Ishikawa (cell line): ENCODE measurements around the gene PCBP3.

ENCODE experiments used
- CEBPB ChIP-seq: IDR thresholded peaks from 2 replicates; pipeline ENCODE4 v1.6.1; 2012
- CREB1 ChIP-seq: IDR thresholded peaks from 2 replicates; pipeline ENCODE4 v1.6.1; 2012; ENCODE audit warnings: low read depth
- EGR1 ChIP-seq: IDR thresholded peaks from 2 replicates; pipeline ENCODE4 v1.6.1; 2012
- EP300 ChIP-seq: IDR thresholded peaks from 2 replicates; pipeline ENCODE4 v1.6.1; 2012; ENCODE audit warnings: borderline replicate concordance
- FOXM1 ChIP-seq: IDR thresholded peaks from 2 replicates; pipeline ENCODE4 v1.6.1; 2012; ENCODE audit warnings: low read depth, borderline replicate concordance
- MAX ChIP-seq: IDR thresholded peaks from 2 replicates; pipeline ENCODE4 v1.6.1; 2012
- NFIC ChIP-seq: IDR thresholded peaks from 2 replicates; pipeline ENCODE4 v1.6.1; 2012
- RAD21 ChIP-seq: IDR thresholded peaks from 2 replicates; pipeline ENCODE4 v1.6.1; 2012; ENCODE audit warnings: low read depth
- REST ChIP-seq: IDR thresholded peaks from 2 replicates; pipeline ENCODE4 v1.6.1; 2012; ENCODE audit warnings: low read depth, mild to moderate bottlenecking
- TAF1 ChIP-seq: IDR thresholded peaks from 2 replicates; pipeline ENCODE4 v1.6.1; 2012; ENCODE audit warnings: low read depth, mild to moderate bottlenecking
- TCF12 ChIP-seq: IDR thresholded peaks from 2 replicates; pipeline ENCODE4 v1.6.1; 2012; ENCODE audit warnings: low read depth
- TEAD4 ChIP-seq: IDR thresholded peaks from 2 replicates; pipeline ENCODE4 v1.6.1; 2012
- USF1 ChIP-seq: IDR thresholded peaks from 2 replicates; pipeline ENCODE4 v1.6.1; 2012
- YY1 ChIP-seq: IDR thresholded peaks from 2 replicates; pipeline ENCODE4 v1.6.1; 2012; ENCODE audit warnings: low read depth
- ZBTB7A ChIP-seq: IDR thresholded peaks from 2 replicates; pipeline ENCODE4 v1.6.1; 2012; ENCODE audit warnings: low read depth

Gene PCBP3

GRCh38 chr21:45827302-45827692 is 183.8 kb downstream of the PCBP3 start:
- TF ChIP-seq NFIC (no peak), TEAD4 (no peak), REST (no peak), CREB1 (no peak), ZBTB7A (no peak), FOXM1 (no peak), EGR1 (no peak)

GRCh38 chr21:45827881-45828579 is 184.5 kb downstream of the PCBP3 start:
- TF ChIP-seq TEAD4: no peak
- TF ChIP-seq TAF1: no peak
- no peak for TF ChIP-seq EP300
- TF ChIP-seq MAX: no peak
- TF ChIP-seq CREB1: no peak
- TF ChIP-seq EGR1: no peak
- TF ChIP-seq RAD21: no peak
- TF ChIP-seq ZBTB7A: no peak
- TF ChIP-seq CEBPB: no peak
- no peak for TF ChIP-seq FOXM1
- no peak for TF ChIP-seq NFIC
- TF ChIP-seq USF1: no peak

- TF ChIP-seq TEAD4: no peak
- TF ChIP-seq CEBPB: no peak
- TF ChIP-seq RAD21: no peak
- no peak for TF ChIP-seq CREB1
- TF ChIP-seq REST: no peak
- no peak for TF ChIP-seq EP300
- no peak for TF ChIP-seq FOXM1
- no peak for TF ChIP-seq EGR1
- no peak for TF ChIP-seq MAX
- no peak for TF ChIP-seq TCF12
- TF ChIP-seq ZBTB7A: no peak
- no peak for TF ChIP-seq USF1
- TF ChIP-seq NFIC: no peak
- no peak for TF ChIP-seq YY1
- TF ChIP-seq TAF1: no peak
Observed at GRCh38 chr21:45828580-45829570, 185.3 kb downstream of the PCBP3 start.

GRCh38 chr21:45829668-45830067 is 186.1 kb downstream of the PCBP3 start:
- TF ChIP-seq RAD21: no peak
- no peak for TF ChIP-seq CEBPB
- TF ChIP-seq ZBTB7A: no peak
- no peak for TF ChIP-seq EP300
- no peak for TF ChIP-seq FOXM1
- no peak for TF ChIP-seq CREB1
- no peak for TF ChIP-seq EGR1
- no peak for TF ChIP-seq TAF1
- TF ChIP-seq YY1: no peak
- TF ChIP-seq TCF12: no peak
- no peak for TF ChIP-seq REST
- no peak for TF ChIP-seq NFIC
- TF ChIP-seq USF1: no peak
- no peak for TF ChIP-seq MAX
- TF ChIP-seq TEAD4: no peak
